Stimulated activated CD4-positive, alpha-beta T cell treated with anti-CD3 and anti-CD28 coated beads, Interleukin-2, amount 100 ng/mL, for 48 hours (primary cell): ENCODE results near the gene BMS1.
"Not testable (repeated sequence)": the region's sequence is repeated elsewhere in the genome, so short reads cannot be mapped to it uniquely, and the experiment has no call there.

Source experiments
- DNase-seq, 2 donors: peaks; one replicate each; pipeline ENCODE4 v3.0.0-alpha.2; 2020

Gene BMS1

DNA sequence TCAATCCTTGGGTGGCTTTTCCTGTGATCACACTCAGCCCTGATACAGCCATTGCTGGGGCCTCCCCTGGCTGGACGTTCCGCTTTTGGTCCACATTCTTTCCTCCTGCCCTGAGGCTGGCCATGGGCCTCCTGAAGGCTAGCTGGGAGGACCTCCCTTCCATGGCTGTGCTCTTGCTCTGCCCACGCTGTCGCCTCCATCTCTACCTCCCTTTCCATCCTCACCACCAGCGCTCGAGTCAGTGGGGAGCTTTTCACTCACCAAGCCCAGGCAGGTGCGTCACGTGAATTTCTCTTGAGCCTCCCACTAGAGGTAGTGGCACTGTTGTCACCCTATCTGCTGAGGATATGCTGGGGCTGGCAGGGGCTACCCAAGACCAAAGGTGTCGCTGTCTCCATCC is 85.9 kb downstream of the BMS1 start:
- DNase-seq: no peak

DNA sequence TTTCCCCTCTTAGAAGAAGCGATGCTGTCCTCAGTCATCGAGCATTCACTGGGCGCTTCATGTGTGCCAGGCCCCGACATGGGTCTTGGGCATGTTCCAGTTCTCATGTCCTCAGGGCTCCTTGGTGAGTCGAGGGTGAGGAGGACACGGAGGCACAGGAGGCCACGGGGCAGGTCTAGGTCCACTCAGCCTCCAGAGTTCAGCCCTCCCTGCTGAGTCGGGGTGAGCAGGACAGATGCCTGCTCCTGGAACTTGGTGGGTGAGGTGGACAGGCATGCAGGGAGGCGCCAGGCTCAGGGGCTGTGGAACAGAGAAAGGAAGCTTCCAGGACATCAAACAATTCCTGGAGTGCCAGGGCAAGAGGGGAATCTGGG is 87.4 kb downstream of the BMS1 start:
- DNase-seq: no peak

DNA sequence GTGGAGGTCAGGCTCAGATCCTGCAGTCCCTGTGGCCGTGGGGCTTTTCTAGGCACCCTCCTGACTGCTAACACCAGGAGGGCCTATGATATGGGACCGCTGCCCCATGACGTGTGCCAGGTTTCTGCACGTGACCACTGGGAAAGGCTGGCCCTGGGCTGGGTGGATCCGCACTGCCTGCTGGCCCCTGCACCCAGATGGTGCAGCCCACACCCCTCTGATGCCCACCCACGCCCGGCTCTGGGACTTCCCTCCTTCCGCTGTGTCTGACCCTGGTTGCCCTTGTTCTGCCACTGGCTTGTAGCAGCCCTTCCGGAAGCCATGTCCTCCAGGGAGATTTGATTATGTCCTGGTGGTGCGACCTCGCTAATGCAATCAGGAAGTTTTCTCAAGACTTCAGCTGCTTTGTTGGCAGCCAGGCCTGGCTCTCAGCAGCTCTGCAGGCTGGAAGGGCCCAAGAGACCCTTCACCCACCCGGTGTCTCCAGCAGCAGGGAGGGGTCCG is 88.6 kb downstream of the BMS1 start:
- DNase-seq: not testable (repeated sequence)

- no peak for DNase-seq
Observed at GRCh38 chr10:42871823-42872222, 89.2 kb downstream of the BMS1 start.

GRCh38 chr10:42872865-42873435 is 90.4 kb downstream of the BMS1 start:
- no peak for DNase-seq

GRCh38 chr10:42874713-42875387 is 92.3 kb downstream of the BMS1 start:
- DNase-seq: no peak

GRCh38 chr10:42875388-42875755 is 92.8 kb downstream of the BMS1 start:
- DNase-seq: no peak

DNA sequence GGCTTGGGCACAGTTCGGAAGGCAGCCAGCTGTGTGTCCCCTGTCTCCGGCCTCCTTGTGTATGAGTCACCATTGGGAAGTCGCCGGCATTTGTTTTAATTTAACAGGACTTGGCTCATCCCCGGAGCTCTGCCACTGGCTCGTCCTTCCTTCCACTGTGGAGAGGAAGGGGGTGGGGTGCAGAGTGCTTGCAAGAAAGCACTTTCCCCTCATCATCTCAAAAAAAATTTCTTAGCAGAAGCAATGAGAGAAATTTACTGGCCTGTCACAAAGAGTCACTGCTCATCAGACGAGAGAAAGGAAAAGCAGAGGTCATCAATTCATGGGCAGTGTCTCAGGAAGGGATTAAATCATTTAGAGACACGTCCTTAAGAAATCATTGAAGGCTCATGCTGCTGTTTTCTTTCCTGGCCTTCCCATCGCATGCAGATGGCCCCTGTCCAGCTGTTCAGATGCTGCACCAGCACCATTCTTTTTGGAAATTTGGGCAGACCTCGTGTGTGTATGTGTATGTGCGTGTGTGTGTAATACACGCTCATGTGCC is 93.3 kb downstream of the BMS1 start:
- DNase-seq: no peak

DNA sequence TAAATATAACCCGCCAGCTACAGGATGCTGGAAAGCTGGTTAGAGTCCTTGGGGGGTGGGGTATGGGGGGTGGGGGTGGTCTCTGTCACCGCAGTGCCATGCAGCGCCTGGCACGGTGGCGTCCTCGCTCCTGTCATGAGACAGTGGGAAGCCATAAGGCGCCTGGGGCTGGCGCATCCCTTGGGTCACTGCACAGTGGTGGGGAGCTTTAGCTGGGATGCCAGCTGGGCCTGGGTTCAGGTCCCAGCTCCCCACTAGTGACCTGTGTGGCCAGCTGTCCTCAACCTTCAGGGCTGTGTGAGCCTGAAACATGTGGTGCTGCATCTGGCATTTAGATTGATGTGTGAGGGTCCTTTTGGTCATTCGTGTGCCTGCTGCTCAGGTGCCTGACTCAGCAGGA is 93.9 kb downstream of the BMS1 start:
- no peak for DNase-seq

GRCh38 chr10:42876945-42877344 is 94.3 kb downstream of the BMS1 start:
- DNase-seq: no peak

GRCh38 chr10:42877496-42878030 is 95.0 kb downstream of the BMS1 start:
- DNase-seq: no peak

DNA sequence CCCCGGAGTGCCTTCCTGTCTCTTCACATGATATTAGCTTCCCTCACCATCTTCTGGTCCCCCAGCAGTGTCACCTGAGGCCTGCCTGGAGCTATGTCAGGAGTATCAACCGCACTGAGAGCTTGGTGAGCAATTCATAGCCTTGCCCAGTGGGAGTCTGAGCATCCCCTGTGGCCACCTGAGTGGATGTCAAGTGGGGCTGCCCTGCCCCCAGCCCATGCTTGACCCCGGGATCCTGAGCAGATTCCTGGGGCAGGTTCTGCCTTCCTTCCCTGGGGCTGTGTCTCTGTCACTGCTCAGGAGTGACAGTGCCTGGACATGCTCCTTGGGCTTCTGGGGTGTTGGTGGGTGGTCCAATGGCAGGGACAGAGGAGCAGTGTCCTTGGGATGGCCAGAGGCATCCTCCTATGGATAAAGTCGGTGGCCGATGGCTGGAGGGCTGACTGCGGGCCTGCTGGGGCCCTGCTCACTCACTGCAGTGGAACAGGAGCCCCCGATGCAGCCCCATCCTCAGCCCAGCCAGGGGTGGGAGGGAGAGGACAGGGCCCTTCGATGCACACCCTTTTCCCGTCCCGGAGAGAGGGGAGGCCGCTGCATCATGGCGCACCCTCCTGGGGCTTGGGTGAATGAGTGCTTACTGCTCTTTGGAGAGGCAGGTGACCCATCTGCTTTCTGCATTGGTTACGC is 95.7 kb downstream of the BMS1 start:
- no peak for DNase-seq

DNA sequence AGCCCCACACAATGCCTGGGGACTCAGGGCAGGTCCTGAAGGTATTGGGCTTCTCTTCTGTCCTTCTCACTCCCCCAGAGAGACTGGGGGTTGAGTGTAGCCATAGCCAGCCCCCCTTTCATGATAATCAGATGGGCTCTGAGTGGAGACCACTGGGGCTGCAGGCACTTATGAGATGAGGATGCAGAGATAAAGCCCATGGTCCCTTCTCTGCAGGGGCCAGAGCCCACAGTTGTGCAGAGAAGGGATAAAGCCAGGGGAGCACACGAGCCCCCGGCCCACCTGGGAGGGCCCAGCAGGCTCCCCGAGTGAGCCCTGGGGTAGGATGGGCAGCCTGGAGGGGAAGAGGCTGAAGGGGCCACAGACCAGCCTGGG is 96.2 kb downstream of the BMS1 start:
- no peak for DNase-seq

DNA sequence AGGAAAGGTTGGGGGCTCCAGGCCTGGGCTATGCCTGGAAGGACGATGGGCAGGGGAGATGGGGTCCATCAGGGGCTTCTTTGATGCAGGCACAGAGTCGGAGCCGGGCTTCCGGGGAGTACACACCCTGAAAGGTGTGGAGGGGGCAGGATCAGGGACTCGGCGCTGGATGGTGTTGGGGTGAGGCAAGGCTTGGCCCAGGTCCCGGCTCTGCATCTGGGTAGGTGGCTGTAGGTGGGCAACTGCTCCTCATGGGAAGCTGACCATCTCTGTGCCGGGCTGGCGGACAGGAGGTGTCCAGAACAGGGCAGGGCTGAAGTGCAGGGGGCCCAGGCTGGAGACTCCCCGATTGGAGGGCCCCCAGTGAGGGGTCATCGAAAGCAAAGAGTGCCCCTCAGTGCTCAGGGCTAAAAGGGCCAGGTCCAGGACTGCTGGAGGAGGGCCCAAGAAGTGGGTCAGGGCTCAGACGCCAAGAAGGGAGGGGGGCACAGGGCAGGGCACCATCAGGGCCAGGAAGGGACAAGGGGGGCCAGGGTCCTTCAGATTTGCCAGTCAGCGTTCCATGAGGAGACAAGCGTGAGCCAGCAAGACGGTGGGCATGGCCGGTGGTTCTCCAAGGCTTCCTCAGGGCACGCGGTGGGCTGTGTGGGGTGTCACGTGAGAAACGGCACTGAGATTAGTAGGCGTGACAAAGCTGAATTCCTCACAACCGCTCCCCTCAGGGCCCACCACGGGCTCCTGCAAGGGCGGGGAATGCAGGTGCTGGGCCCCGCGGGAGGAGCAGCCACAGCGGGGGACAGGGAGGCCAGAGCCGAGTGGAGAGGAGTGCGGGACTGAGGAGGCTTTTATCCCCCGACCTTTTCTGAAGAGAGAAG is 97.0 kb downstream of the BMS1 start:
- no peak for DNase-seq

DNA sequence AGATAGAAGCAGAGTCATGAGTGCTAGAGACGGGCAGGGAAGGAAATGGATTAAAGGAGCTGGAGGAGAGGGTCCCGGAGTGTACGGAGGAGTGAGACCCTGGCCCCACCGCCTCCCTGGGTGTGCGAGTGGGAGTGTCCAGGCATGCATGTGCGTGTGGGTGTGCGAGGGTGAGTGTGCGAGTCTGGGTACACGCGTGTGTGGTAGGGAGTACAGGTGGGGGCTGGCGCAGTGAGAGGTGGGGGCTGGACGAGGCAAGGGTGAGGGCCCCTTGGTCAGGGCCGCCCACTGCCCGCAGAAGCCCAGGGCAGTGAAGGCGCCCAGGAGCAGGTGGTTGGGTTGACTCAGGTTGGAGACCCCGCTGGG is 97.6 kb downstream of the BMS1 start:
- DNase-seq: no peak

- no peak for DNase-seq
Observed at GRCh38 chr10:42882597-42882996, 100.0 kb downstream of the BMS1 start.
